Left ventricle myocardium inferior (tissue), 1 donor: ENCODE results near the gene MKS1. TPM values are rescaled to one million over a fixed set of nuclear protein-coding genes. Genes with fewer than 3 reads are reported as not detected.

ENCODE experiments used
- DNase-seq: peaks from one replicate; pipeline ENCODE4 v3.0.0-alpha.2; 2020
- H3K27ac ChIP-seq: fragments of 200-600 bp; replicated peaks from 2 replicates; pipeline ENCODE4 v1.8.0; 2021
- H3K27me3 ChIP-seq: fragments of 200-600 bp; 2 replicates; pipeline ENCODE4 v1.8.0; 2021; ENCODE audit warnings: low read depth
- H3K36me3 ChIP-seq: fragments of 200-600 bp; 2 replicates; pipeline ENCODE4 v1.8.0; 2021
- H3K4me1 ChIP-seq: fragments of 200-600 bp; 2 replicates; pipeline ENCODE4 v1.8.0; 2021
- H3K4me3 ChIP-seq: fragments of 200-600 bp; 2 replicates; pipeline ENCODE4 v1.8.0; 2021; ENCODE audit warnings: mild to moderate bottlenecking, moderate library complexity
- H3K9me3 ChIP-seq: fragments of 200-600 bp; replicated peaks from 2 replicates; pipeline ENCODE4 v1.8.0; 2021
- CTCF ChIP-seq: fragments of 200-600 bp; IDR thresholded peaks from 2 replicates; pipeline ENCODE4 v1.8.0; 2021; ENCODE audit warnings: antibody characterized with exemption, mild to moderate bottlenecking, borderline replicate concordance
- intact Hi-C: fragments of 100-400 bp; cut with micrococcal nuclease; formaldehyde crosslinking; loops from one replicate; pipeline ENCODE4 v1.11.0; 2022
- total RNA-seq: library from RNA; stranded (reverse); fragmentation: NEBNext Ultra II Directional; extraction: Animal tissue kit (Norgen Biotek cat#: 25700); gene quantifications from one replicate; pipeline ENCODE4 v1.2.1, GENCODE V29; 2021
- donor health status: DM: no; HTN: yes; CAD: no; lungs with severe emphysema.

Gene MKS1
- total RNA-seq, 1 donor from 2014 or later, result 10.8 TPM

GRCh38 chr17:58228679-58229078 lies 9.6 kb upstream of the MKS1 start:
- Histone ChIP-seq H3K4me3 (no peak overlapping the region), H3K27ac (no peak overlapping the region), H3K4me1 (no peaks in the 10 kb centered on the region), H3K27me3 (peaks cover 71% of the 10 kb centered on the region), H3K9me3 (no peaks in the 10 kb centered on the region), H3K36me3 (no peaks in the 10 kb centered on the region)
- no peak for TF ChIP-seq CTCF
- intact Hi-C loops, result no loop called here
- DNase-seq, result no peak

- H3K27me3 ChIP-seq, result peaks cover 68% of the 10 kb centered on the region
- DNase-seq, result no peak
- no peak overlapping the region for H3K4me3 ChIP-seq
- no peak for TF ChIP-seq CTCF
- intact Hi-C loops, result no loop called here
- H3K27ac ChIP-seq, result no peak overlapping the region
- no peaks in the 10 kb centered on the region for H3K36me3 ChIP-seq
- H3K9me3 ChIP-seq, result no peaks in the 10 kb centered on the region
- no peaks in the 10 kb centered on the region for H3K4me1 ChIP-seq
Observed at GRCh38 chr17:58227733-58228132, 8.7 kb upstream of the MKS1 start.

GRCh38 chr17:58224315-58224714 lies 5.3 kb upstream of the MKS1 start:
- intact Hi-C loops, result no loop called here

GRCh38 chr17:58219789-58220183 lies 731 bp upstream of the MKS1 start:
- peaks cover 17% of the 10 kb centered on the region for H3K4me1 ChIP-seq
- H3K4me3 ChIP-seq, result peak overlapping the region; percentile 82
- DNase-seq, result no peak
- H3K27me3 ChIP-seq, result peaks cover 14% of the 10 kb centered on the region
- no peak for TF ChIP-seq CTCF
- peak overlapping the region; percentile 84 for H3K27ac ChIP-seq
- peaks cover 18% of the 10 kb centered on the region for H3K36me3 ChIP-seq
- intact Hi-C loops, result no loop called here
- H3K9me3 ChIP-seq, result no peaks in the 10 kb centered on the region

More at GRCh38 chr17:58224315-58224714, 5.3 kb upstream of the MKS1 start:
- Histone ChIP-seq H3K4me3 (no peak overlapping the region), H3K27ac (no peak overlapping the region), H3K9me3 (no peaks in the 10 kb centered on the region), H3K4me1 (peaks cover 8% of the 10 kb centered on the region), H3K36me3 (no peaks in the 10 kb centered on the region), H3K27me3 (peaks cover 43% of the 10 kb centered on the region)
- no peak for TF ChIP-seq CTCF
- DNase-seq, result no peak

- Histone ChIP-seq H3K9me3 (no peaks in the 10 kb centered on the region), H3K27me3 (peaks cover 8% of the 10 kb centered on the region), H3K27ac (no peak overlapping the region), H3K4me3 (no peak overlapping the region), H3K4me1 (peaks cover 17% of the 10 kb centered on the region), H3K36me3 (peaks cover 39% of the 10 kb centered on the region)
- no peak for TF ChIP-seq CTCF
- DNase-seq, result no peak
- intact Hi-C loops, result no loop called here
Observed at GRCh38 chr17:58217766-58218165, 1.3 kb downstream of the MKS1 start.

GRCh38 chr17:58215685-58216084 lies 3.4 kb downstream of the MKS1 start:
- no peak overlapping the region for H3K4me3 ChIP-seq
- TF ChIP-seq CTCF, result no peak
- H3K4me1 ChIP-seq, result peaks cover 17% of the 10 kb centered on the region
- DNase-seq, result no peak
- H3K27ac ChIP-seq, result no peak overlapping the region
- H3K9me3 ChIP-seq, result no peaks in the 10 kb centered on the region
- intact Hi-C loops, result no loop called here
- H3K27me3 ChIP-seq, result no peaks in the 10 kb centered on the region
- H3K36me3 ChIP-seq, result peaks cover 59% of the 10 kb centered on the region
